GM23338 (cell line): Measurements from ENCODE around the gene ASPDH. TPM values are rescaled to one million over a fixed set of nuclear protein-coding genes. Genes with fewer than 3 reads are reported as not detected.
A peak's percentile ranks its signal among the peaks of the same experiment; 100 is the strongest.

Source experiments
- ATAC-seq: fragments of 200-7000 bp; cut with Tn5 transposase; 3 replicates; pipeline ENCODE4 v1.9.1; 2020
- DNase-seq: peaks from one replicate; pipeline ENCODE4 v3.0.0-alpha.2; 2015; ENCODE audit warnings: low spot score
- H2AFZ ChIP-seq: fragments of 200-600 bp; sonication (generic); 2 replicates; pipeline ENCODE4 v1.8.0; 2016; ENCODE audit warnings: antibody characterized with exemption, mild to moderate bottlenecking, moderate library complexity
- H3F3A ChIP-seq: fragments of 200-600 bp; sonication (generic); replicated peaks from 2 replicates; pipeline ENCODE4 v1.8.0; 2017; ENCODE audit warnings: antibody characterized with exemption, mixed run types, low read depth
- H3K27ac ChIP-seq: fragments of 200-600 bp; sonication (generic); 2 replicates; pipeline ENCODE4 v1.6.1; 2016; ENCODE audit warnings: low read depth
- H3K27me3 ChIP-seq: fragments of 200-600 bp; sonication (generic); 2 replicates; pipeline ENCODE4 v1.8.0; 2016; ENCODE audit warnings: mild to moderate bottlenecking, mixed run types, moderate library complexity; ENCODE audit not compliant: insufficient read depth
- H3K36me3 ChIP-seq: fragments of 200-600 bp; sonication (generic); 2 replicates; pipeline ENCODE4 v1.8.0; 2016; ENCODE audit warnings: mild to moderate bottlenecking; ENCODE audit not compliant: insufficient read depth
- H3K4me1 ChIP-seq: fragments of 200-600 bp; sonication (generic); 2 replicates; pipeline ENCODE4 v1.8.0; 2016; ENCODE audit warnings: mild to moderate bottlenecking, moderate library complexity; ENCODE audit not compliant: insufficient read depth
- H3K4me2 ChIP-seq: fragments of 200-600 bp; sonication (generic); 2 replicates; pipeline ENCODE4 v1.7.1; 2017; ENCODE audit warnings: mixed run types
- H3K4me3 ChIP-seq: fragments of 200-600 bp; sonication (generic); 2 replicates; pipeline ENCODE4 v1.6.1; 2016; ENCODE audit warnings: mixed run types
- H3K79me2 ChIP-seq: fragments of 200-600 bp; sonication (generic); replicated peaks from 2 replicates; pipeline ENCODE4 v1.8.0; 2017; ENCODE audit warnings: mild to moderate bottlenecking; ENCODE audit not compliant: insufficient read depth
- H3K9me2 ChIP-seq: fragments of 200-600 bp; sonication (generic); 2 replicates; pipeline ENCODE4 v1.8.0; 2017; ENCODE audit not compliant: insufficient read depth
- H4K20me1 ChIP-seq: fragments of 200-600 bp; sonication (generic); replicated peaks from 2 replicates; pipeline ENCODE4 v1.8.0; 2017; ENCODE audit warnings: mild to moderate bottlenecking; ENCODE audit not compliant: insufficient read depth
- H3K27ac Mint-ChIP-seq: 2 replicates; pipeline ENCODE4 v1.8.0; 2020; ENCODE audit warnings: inconsistent platforms, mild to moderate bottlenecking, moderate library complexity, mixed read lengths
- H3K27me3 Mint-ChIP-seq: 3 replicates; pipeline ENCODE4 v1.8.0; 2022; ENCODE audit warnings: low read depth, mild to moderate bottlenecking, moderate library complexity, mixed read lengths, inconsistent platforms; ENCODE audit not compliant: insufficient read depth, poor library complexity
- H3K36me3 Mint-ChIP-seq: 3 replicates; pipeline ENCODE4 v1.8.0; 2021; ENCODE audit warnings: low read depth, mild to moderate bottlenecking, inconsistent platforms, moderate library complexity, mixed read lengths
- H3K4me1 Mint-ChIP-seq: 3 replicates; pipeline ENCODE4 v1.8.0; 2020; ENCODE audit warnings: mild to moderate bottlenecking, inconsistent platforms, mixed read lengths
- H3K4me3 Mint-ChIP-seq: 3 replicates; pipeline ENCODE4 v1.8.0; 2021; ENCODE audit warnings: moderate library complexity, mild to moderate bottlenecking, inconsistent platforms, mixed read lengths
- H3K9me3 Mint-ChIP-seq: 3 replicates; pipeline ENCODE4 v1.8.0; 2020; ENCODE audit warnings: moderate library complexity, mild to moderate bottlenecking, inconsistent platforms, mixed read lengths
- CREB1 ChIP-seq: fragments of 250-450 bp; sonication (Bioruptor Pico); IDR thresholded peaks from 2 replicates; pipeline ENCODE4 v1.5.0; 2020; ENCODE audit warnings: low read depth, mild to moderate bottlenecking, moderate library complexity
- CTCF ChIP-seq, 2 experiments: fragments of 200-600 bp in 1 of 2; sonication (generic) in 1 of 2; conservative IDR thresholded peaks; 2 replicates each; pipeline versions ENCODE4 v1.5.1 to v1.6.1; 2016 to 2017; ENCODE audit warnings: antibody characterized with exemption in 2 of 2, low read depth in 2 of 2, mild to moderate bottlenecking in 2 of 2, moderate library complexity in 1 of 2
- EZH2phosphoT487 ChIP-seq: fragments of 200-600 bp; sonication (generic); IDR thresholded peaks from one replicate; pipeline ENCODE4 v1.8.1; 2018; ENCODE audit warnings: antibody characterized with exemption; ENCODE audit not compliant: unreplicated experiment
- JUNB ChIP-seq: IDR thresholded peaks from one replicate; pipeline ENCODE4 v1.6.1; 2016; ENCODE audit warnings: antibody characterized with exemption; ENCODE audit not compliant: unreplicated experiment
- NANOG ChIP-seq: IDR thresholded peaks from 2 replicates; pipeline ENCODE4 v1.6.1; 2016; ENCODE audit warnings: antibody characterized with exemption, borderline replicate concordance
- POLR2AphosphoS5 ChIP-seq: IDR thresholded peaks from 2 replicates; pipeline ENCODE4 v1.6.1; 2016; ENCODE audit warnings: antibody characterized with exemption, low read depth
- REST ChIP-seq: IDR thresholded peaks from one replicate; pipeline ENCODE4 v1.6.1; 2018; ENCODE audit warnings: antibody characterized with exemption; ENCODE audit not compliant: unreplicated experiment
- STAT1 ChIP-seq: IDR thresholded peaks from one replicate; pipeline ENCODE4 v1.6.1; 2016; ENCODE audit warnings: antibody characterized with exemption; ENCODE audit not compliant: unreplicated experiment
- ZNF331 ChIP-seq: fragments of 250-450 bp; sonication (Bioruptor Pico); IDR thresholded peaks from 2 replicates; pipeline ENCODE4 v1.5.0; 2020; ENCODE audit warnings: low read depth, mild to moderate bottlenecking, moderate library complexity
- polyA plus RNA-seq: library from polyadenylated mRNA; unstranded; fragments of >200 nt; fragmentation: Nextera tagmentation; extraction: Ambion mirVana; gene quantifications from 2 replicates; pipeline ENCODE4 v1.2.1, GENCODE V29; 2016
- total RNA-seq: library from RNA; depleted of rRNA; stranded (reverse); fragments of >200 nt; shearing (Covaris generic); gene quantifications from 2 replicates; pipeline ENCODE4 v1.2.3, GENCODE V29; 2014
- TF ChIP-seq, protein P1 (sequence below): IDR thresholded peaks from 2 replicates; pipeline ENCODE4 v1.6.1; 2016; ENCODE audit warnings: antibody characterized with exemption

The ASPDH gene
- total and polyA plus RNA-seq, 2 experiments from 2014 or later: not detected

- TF ChIP-seq, protein P1, sequence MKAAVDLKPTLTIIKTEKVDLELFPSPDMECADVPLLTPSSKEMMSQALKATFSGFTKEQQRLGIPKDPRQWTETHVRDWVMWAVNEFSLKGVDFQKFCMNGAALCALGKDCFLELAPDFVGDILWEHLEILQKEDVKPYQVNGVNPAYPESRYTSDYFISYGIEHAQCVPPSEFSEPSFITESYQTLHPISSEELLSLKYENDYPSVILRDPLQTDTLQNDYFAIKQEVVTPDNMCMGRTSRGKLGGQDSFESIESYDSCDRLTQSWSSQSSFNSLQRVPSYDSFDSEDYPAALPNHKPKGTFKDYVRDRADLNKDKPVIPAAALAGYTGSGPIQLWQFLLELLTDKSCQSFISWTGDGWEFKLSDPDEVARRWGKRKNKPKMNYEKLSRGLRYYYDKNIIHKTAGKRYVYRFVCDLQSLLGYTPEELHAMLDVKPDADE: no peak
- TF ChIP-seq ZNF331 (CRISPR knock-in tag): no peak
- no peak for TF ChIP-seq STAT1
- no peak for TF ChIP-seq JUNB
- no peak for TF ChIP-seq EZH2phosphoT487
- no peak for TF ChIP-seq POLR2AphosphoS5
Measured at GRCh38 chr19:50558039-50558438, 44.3 kb upstream of the ASPDH start (continued).

DNA sequence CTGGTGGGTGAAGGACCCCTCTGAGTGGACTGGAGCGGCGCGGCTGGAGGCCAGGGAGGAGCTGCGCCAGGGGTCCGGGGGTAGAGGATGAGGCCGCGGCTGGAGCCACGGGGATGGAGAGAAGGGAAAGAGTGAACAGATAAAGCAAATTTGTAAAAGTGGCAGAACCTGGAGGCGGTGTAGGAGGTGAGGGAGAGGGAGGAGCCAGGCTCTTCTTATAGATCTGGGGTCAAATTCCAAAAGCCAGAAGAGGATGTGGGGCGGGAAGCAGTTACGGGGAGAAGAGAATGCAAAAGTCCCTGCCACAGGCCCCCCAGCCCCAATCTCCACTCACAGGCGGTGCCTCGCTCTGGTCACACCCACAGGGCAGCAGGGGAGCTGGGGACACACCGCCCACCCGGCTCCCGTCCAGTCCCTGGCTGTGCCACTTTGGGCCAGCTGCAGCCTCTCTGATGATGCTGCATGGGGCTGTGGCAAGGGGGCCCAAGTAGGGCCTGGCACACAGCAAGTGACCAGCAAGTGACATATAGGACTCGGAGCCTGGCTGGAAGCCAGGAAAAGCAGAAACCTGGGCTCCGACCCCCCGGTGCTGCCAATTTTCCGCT lies 43.4 kb upstream of the ASPDH start:
- Mint-ChIP-seq H3K36me3 (peaks cover 43% of the 10 kb centered on the region), H3K4me3 (no peak overlapping the region), H3K27me3 (peaks cover 16% of the 10 kb centered on the region), H3K9me3 (peaks cover 98% of the 10 kb centered on the region), H3K27ac (no peak overlapping the region), H3K4me1 (no peaks in the 10 kb centered on the region)
- peaks cover 3% of the 10 kb centered on the region; the same call in 1 of the 2 replicates for H3K4me1 ChIP-seq
- DNase-seq: peak; percentile 60
- H3K27me3 ChIP-seq: peaks cover 52% of the 10 kb centered on the region
- no peak overlapping the region for H3K27ac ChIP-seq
- no peaks in the 10 kb centered on the region for H3K9me2 ChIP-seq
- peak overlapping the region; percentile 92 for H3K4me2 ChIP-seq
- no peaks in the 10 kb centered on the region for H3K79me2 ChIP-seq
- no peak for TF ChIP-seq CTCF (conservative IDR thresholded peaks at IDR 0.05; ENCODE audit: low read depth in 2 of 2)
- no peak for ATAC-seq
- no peaks in the 10 kb centered on the region for H3F3A ChIP-seq
- no peaks in the 10 kb centered on the region for H3K36me3 ChIP-seq
- peak overlapping the region; percentile 89 for H3K4me3 ChIP-seq
- H2AFZ ChIP-seq: no peak overlapping the region; the same call in 1 of the 2 replicates
- H4K20me1 ChIP-seq: no peaks in the 10 kb centered on the region

- DNase-seq (peak; percentile 98), ATAC-seq (peak; percentile 36; the same call in 1 of the 3 replicates)
- H3K27ac Mint-ChIP-seq: no peak overlapping the region
- H3K27ac ChIP-seq: no peak overlapping the region
- H3K4me2 ChIP-seq: peak overlapping the region; percentile 92
- H3K4me1 Mint-ChIP-seq: no peaks in the 10 kb centered on the region
- peaks cover 16% of the 10 kb centered on the region for H3K27me3 Mint-ChIP-seq
- no peaks in the 10 kb centered on the region for H3F3A ChIP-seq
- no peaks in the 10 kb centered on the region for H3K36me3 ChIP-seq
- no peaks in the 10 kb centered on the region for H3K9me2 ChIP-seq
- H3K36me3 Mint-ChIP-seq: peaks cover 43% of the 10 kb centered on the region
- H3K4me1 ChIP-seq: peaks cover 3% of the 10 kb centered on the region; the same call in 1 of the 2 replicates
- H3K27me3 ChIP-seq: peaks cover 58% of the 10 kb centered on the region
- peak overlapping the region; percentile 94 for H2AFZ ChIP-seq
- TF ChIP-seq STAT1 (no peak), NANOG (no peak), CREB1 (no peak), REST (no peak), CTCF (conservative IDR thresholded peaks at IDR 0.05; ENCODE audit: low read depth in 2 of 2) (peak; percentile 85 to 98), ZNF331 (CRISPR knock-in tag) (no peak), JUNB (no peak)
- TF ChIP-seq, protein P1: no peak
- peaks cover 98% of the 10 kb centered on the region for H3K9me3 Mint-ChIP-seq
- no peaks in the 10 kb centered on the region for H4K20me1 ChIP-seq
- peak overlapping the region; percentile 89 for H3K4me3 ChIP-seq
- H3K4me3 Mint-ChIP-seq: 0 out of 3 replicates have a peak overlapping the region, but pooled peaks have one; percentile 34
- H3K79me2 ChIP-seq: no peaks in the 10 kb centered on the region
Measured at GRCh38 chr19:50556282-50557008, 42.7 kb upstream of the ASPDH start.
